ENCODE measurements around the gene ICA1.
A peak's percentile ranks its signal among the peaks of the same experiment; 100 is the strongest.
"Not testable (repeated sequence)": the region's sequence is repeated elsewhere in the genome, so short reads cannot be mapped to it uniquely, and the experiment has no call there.

Gene ICA1

DNA sequence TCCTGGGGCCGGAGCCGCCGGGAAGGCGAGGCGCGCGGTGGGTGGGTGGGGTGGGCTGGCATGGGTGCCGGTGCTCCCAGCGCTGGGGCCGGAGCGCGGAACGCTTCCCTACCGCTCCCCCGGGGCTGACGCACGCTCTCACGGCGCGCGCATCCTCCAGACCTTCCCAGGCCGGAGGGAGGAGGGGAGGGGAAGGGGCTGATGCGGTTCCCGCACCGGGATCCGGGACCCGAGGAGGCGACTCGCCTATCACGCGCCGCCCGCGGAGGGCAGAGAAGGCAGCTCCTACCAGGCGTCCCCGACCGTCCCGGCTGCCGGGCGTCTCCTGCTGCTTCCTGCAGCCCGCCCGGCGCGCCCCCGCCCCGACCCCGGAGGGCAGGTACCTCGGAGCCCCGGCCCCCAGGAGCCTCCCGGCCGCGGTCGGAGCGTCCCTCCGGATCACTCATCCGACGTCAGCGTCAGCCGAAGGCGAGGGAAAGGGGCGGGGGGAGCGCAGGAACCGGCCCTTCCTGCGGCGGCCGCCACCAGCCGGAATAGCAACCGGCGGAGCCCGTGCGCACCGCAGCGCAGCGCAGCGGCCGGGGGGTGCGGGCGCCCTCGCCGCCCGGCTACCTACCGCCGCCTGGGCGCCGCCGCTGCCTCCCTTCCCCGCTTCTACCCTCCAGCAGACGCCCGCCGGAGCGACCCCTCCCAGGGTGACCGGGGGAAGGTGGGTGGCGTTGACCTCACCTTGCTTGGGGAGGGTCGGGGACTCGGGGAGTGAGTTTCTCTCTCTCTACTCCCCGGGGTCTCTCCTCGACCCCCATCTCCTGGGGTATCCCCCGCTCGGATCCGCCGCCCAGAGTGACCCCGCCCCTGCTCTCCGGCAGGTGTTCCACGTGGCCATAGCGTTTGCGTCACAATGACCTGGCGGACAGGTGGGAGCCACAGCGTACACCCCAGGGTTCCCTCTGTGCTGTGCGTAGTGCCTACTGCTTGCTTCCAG lies at the start of gene ICA1:
TSS of gene ICA1 (minus strand) at position 457 of the 985 bp plus-strand sequence. CDS start 26,241 bp downstream, outside the sequence.
- no peak for DNase-seq (ENCODE audit: low read depth, low spot score)

DNA sequence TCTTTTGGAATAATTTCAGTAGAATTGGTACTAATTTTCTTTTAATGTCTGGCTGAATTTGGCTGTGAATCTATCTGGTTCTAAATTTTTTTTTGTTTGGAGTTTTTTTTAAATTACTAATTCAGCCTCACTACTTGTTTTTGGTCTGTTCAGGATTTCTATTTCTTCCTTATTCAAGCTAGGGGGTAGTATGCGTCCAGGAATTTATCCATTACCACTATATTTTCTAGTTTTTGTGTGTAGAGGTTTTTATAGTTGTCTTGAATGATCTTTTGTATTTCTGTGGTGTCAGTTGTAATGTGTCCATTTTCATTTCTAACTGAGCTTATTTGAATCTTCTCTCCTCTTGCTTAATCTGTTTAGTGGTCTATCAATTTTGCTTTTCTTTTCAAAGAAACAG lies 48.9 kb upstream of the ICA1 start:
- no peak for DNase-seq (ENCODE audit: low read depth, low spot score)

DNA sequence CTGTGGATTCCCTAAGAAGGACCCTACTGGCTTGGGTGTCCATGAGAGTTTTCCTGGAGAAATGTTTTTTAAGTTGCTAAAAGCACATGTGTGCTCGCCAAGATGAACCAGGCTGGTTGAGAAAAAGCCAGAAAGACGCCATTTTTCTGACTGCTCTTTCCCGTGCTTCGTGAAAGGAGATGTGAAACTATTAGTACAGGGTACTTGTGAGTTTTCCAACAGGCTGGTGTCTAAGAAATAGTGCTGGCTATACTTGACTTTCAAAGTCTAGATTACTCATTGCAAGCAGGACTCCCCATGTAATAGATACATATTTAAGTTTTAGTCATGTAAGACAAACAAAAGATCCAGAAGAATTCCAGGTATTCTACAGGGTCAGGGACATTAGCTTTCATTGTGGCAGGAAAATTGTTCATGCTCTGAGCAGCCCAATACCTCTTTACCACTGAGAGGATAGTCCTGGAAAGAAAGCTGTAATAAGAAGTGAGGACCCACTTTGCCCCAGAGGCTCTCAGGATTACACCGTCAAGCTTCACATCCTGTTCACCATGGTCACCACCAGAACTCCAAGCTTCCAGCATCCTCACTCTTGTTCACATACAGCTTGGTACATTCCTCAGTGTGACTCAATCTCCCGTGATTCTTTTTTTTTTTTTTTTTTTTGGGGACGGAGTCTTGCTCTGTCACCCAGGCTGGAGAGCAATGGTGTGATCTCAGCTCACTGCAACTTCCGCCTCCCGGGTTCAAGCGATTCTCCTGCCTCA lies 43.8 kb upstream of the ICA1 start:
- DNase-seq (ENCODE audit: low read depth, low spot score): no peak

DNA sequence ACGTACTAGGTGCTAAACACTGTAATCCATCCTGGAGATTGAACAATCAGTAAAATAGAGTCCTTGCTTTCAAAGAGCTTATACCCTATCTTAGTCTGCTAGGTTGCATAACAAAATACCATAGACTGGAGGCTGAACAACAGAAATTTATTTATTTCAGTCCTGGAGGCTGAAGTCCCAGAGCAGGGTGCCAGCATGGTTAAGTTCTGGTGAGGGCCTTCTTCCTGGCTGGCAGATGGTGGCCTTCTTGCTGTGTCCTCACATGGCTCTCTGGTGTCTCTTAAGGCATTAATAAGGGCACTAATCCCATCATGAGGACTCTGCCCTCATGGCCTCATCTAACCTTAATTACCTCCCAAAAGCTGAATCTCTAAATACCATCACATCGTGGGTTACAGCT lies 43.1 kb upstream of the ICA1 start:
- DNase-seq (ENCODE audit: low read depth, low spot score): no peak

DNA sequence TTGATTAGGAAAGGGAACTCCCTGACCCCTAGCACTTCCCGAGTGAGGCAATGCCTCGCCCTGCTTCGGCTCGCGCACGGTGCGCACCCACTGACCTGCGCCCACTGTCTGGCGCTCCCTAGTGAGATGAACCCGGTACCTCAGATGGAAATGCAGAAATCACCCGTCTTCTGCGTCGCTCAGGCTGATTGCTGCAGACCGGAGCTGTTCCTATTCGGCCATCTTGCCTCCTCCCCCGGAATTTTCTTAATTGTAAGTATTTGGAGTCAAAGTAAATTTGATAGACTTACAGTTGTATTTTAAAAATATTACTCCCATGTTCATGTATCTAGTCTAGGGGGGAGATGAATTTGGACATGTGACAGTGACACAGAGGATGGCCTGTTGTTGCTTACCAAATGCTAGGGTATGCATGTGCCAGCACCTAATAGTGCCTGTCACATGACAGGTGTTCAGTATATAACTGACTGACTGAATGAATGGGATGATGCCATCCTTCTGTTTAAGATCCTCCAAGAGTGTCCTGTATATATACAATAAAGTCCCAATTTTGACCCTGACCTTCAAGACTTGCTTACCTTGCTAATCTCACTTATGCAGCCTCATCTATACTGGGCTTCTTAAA lies 42.0 kb upstream of the ICA1 start:
- no peak for DNase-seq (ENCODE audit: low read depth, low spot score)

DNA sequence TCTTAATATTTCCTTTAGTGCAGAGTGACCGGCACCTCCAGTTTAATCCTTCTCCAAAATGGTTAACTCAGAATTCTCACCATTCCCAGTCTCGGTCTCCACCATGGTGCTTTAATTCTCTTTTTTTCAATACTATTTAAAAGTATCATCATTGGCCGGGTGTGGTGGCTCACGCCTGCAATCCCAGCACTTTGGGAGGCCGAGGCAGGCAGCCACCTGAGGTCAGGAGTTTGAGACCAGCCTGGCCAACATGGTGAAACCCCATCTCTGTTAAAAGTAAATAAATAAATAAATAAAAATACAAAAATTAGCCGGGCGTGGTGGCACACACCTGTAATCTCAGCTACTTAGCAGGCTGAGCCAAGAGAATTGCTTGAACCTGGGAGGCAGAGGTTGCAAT lies 35.1 kb upstream of the ICA1 start:
- not testable (repeated sequence) for DNase-seq (ENCODE audit: low read depth, low spot score)

DNA sequence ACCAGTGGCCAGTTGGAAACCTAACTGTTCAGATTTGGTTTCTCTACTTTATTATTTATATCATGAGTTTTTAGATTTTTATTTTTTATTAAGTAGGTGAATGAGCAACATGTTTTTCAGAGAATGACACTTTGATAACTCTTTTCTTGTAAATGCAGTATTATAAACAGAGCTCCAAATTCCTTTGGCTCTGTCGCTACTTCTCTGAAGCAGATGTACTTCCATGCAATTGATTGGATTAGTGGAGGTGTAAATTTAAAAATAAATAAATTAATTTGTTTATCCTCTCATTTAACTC lies 34.3 kb upstream of the ICA1 start:
- no peak for DNase-seq (ENCODE audit: low read depth, low spot score)

DNA sequence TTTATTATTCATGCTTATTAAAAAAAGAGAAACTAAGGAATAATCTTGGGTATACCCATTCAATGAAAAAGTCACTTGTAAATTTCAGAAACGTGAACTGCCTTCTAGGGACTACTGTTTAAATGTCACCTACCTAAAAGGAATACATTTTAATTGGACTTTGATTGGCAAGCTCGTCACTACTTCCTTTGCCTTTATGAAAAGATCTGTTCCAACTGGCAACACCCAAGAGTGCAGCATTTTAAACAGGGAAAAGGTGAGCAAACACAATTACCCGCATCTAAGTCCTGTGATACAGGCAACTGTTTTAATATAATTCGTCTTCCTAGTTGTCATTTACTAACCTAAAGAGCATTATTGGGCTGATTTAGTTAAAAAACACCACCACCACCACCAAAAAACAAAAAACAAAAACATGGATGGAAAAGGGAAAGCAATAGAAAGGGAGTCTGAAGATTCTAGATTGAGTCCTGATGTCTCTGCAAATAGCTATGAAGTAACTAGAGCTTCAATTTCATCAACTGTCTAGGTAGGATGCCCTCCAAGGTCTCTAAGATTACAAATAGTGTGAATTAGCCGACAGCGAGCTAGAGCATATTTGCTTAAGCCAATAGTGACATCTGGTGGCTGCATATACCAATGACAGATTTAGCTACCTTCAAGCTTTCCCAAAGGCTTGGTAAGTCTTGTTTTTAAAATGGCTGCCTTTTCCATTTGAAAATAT lies 33.8 kb upstream of the ICA1 start:
- peak; percentile 52 for DNase-seq (ENCODE audit: low read depth, low spot score)

DNA sequence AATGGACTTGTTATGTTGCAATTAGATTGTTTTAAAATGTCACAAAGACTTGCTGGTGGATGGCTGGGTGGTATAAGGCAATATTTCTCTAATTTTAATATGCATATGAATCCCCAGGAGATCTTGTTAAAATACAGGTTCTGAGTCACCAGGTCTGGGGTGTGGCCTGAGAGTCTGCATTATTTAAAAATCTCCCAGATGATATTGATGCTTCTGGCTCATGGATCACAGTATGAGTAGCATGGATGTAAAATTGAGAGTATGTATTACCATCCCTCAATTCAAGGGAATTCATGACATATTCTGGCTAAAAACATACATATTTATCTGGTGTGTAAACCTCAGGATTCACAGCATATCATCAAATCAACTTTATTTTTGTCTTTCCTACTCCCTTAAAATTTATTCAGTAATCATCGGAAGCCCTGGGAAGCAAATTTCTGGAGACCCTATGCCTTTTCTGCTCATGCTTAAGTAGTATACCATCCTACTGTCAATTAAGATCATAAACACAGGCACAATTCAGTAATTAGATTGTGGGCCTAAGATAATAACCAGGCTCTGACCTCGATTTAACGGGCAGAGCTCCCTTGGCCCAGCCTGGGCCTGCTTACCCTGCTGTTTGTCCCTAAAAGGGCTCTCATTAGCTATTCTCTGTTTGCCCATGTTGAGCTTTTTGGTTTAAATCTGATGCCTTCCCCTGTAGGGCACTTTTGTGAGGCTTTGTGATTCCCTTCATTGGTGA lies 29.6 kb upstream of the ICA1 start:
- no peak for DNase-seq (ENCODE audit: low read depth, low spot score)

DNA sequence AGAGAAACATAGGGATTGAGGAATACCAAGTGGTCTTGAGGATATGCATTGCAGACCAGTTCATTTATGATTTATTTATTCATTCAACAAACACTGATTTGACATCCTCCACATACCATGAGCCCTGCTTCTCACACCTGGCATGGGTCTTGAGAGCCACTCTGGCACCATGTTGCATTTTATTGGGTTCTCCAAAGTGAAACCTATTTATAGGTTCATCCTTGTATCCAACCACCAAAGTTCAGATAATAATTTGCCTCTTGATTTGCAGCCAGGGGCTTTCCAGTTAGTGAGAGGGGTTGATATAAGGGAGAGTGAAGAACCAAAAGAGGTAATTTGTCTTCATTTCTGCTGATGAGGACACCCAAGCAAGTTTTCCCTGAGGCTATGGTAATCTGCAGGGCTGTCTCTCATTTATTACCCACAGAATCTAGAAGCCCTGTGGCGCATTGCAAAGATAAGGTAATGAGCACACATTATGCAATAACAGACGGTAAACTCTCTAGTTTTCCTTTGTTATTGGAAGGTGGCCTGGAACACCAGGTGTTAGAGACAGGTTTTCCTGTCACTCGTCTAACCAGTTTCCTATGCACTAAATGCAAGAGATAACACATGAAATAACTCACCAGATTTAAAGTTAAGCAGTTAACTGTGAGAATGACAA lies 28.8 kb upstream of the ICA1 start:
- no peak for DNase-seq (ENCODE audit: low read depth, low spot score)

DNA sequence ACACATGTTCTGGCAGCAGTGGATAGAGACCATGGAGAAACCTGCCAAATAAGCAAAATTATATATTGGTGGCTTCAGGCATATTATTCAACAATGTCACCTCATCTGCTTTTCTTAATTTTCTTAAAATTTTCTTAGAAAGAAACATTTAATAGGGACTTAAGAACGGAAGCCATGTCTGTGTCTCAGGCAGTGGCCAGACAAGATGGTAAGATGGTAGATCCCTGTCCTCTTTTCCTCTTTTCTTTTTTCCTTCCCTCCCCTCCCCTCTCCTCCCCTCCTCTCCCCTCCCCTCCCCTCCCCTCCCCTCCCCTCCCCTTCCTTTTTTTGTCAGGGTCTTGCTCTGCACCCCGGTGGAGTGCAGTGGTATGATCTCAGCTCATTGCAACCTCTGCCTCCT lies 24.2 kb upstream of the ICA1 start:
- DNase-seq (ENCODE audit: low read depth, low spot score): no peak

DNA sequence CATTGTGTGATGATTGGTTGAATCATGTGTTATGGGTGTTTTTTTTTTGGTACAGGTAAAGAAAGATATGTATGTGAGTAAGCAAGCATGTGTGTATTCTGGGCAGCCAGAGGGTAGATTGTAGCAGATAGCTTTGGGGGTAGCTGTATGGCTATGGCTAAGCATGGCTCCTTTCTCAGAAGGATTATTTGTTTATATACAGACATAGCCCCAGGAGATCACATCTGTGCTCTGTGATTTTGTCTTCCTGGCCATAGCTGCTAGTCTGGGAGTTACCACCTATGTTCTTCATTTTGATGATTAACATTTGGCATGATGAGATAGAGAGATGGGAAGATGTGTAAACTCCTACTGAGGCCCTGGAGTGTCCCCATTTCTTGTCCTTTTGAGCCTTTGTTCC lies 23.2 kb upstream of the ICA1 start:
- no peak for DNase-seq (ENCODE audit: low read depth, low spot score)

DNA sequence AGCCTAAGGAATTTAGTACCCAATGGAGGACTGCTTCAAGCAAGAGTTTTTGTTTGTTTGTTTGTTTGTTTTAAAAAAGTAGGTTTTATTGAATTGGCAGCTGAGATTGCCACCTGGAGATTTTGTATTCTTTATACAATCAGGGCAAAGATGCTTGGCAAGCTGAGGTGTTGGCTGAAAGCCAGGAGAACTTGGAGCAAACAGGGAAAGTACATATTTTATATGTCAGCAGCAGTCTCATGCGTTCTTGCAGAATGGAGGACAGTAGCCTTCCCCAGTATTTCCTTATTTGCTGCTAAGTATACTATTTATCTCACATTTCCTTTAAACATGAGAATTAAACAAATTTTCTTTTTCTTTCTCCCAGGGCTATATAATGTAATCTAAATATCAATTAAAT lies 22.6 kb upstream of the ICA1 start:
- no peak for DNase-seq (ENCODE audit: low read depth, low spot score)

DNA sequence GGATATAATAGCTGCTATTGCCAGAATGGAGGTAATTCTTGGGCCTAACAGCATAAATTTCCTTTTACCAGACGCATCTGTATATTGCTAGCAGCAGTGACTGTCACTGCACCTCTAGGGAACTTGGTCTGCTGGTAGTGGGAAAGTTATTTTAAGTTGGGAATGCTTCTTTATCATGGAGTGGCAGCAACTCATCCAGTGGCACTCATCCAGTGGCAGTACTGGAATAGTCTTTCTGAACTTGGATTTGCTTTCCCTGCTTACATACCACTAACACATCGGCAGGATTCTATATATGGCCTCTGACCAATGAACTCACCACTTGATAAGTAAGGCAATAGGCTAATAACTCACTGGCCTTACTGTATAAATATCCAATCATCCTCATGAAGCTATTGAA lies 22.0 kb upstream of the ICA1 start:
- no peak for DNase-seq (ENCODE audit: low read depth, low spot score)

DNA sequence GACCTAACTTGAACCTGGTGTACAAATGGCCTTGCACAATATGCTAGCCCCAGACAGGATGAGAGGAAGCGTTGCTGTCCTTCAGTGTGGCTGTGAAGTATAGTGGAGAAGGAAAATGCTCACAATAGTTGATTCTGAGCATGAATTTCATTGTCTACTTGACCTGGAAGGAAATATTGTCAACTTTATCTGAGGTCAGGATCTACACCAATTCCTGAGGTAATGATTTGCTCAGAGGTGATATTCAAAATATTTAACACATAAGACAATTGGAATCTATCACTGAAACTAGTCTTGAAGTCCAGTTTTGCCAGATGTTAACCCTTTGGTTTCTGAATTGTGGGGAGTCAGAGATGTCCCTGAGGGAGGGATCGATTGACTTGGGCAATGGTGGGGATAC lies 20.9 kb upstream of the ICA1 start:
- DNase-seq (ENCODE audit: low read depth, low spot score): no peak

DNA sequence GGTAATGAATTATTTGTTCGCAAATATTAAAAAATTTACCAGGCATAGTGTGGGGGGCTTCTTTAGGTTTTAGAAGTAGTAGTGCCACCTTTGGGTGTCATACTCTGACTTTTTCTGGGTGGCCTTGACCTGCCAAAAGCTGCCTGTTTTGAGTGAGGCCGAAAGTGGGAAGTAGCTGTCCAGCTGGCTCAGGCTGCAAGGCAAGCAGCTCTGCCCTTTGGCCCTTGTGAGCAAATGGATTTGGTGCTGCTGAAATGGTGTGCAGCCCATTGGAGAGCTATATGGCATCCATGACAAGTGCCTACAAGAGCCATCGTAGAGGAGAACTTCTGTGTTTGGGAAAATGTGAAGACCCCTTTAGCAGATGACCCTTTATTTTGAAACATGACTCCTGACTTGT lies 20.2 kb upstream of the ICA1 start:
- DNase-seq (ENCODE audit: low read depth, low spot score): no peak

DNA sequence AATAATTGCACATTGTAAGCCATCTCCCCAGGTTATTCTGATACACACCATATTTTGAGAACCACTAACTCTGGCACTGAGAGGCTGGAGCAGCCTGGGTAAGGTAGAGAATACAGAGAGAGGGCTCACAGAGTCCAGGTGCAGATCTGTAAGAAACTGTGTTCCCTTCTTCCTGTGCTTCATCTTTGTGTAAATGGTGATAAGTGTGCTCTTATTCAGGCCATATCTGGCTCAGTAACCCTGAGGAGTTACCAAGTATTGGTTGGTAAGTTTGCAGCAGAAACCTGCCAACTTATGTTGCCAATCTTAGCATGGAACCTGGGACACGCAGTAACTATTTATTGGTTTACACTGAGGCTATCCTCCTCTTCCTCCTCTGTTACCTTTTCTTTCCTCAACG lies 16.2 kb upstream of the ICA1 start:
- DNase-seq (ENCODE audit: low read depth, low spot score): no peak

DNA sequence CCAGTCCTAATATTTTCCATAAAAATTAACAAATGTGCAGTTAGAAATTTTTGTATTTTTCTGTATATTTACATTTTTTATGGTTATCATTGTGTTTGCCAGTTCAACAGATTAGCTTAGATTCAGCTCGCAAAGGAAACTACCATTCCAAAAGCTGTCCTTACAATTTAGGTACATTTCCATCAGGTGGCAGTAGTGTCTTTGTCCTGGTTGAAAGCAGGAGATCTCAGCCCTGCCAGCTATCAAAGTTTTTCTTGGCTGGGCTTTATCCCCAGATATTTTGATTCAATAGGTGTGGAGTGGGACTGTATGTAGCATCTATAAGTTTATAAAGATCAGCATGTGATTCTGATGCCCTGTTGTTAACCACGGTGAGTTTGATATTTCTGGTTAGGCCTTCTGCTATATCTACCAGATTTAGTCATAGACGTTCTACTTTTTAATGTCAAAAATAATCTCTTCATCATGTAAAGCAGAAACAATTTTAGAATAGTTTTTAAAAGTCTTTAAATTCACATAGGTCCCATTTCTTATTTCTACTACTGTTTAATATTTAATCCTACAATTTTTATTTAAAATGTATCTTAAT lies 15.5 kb upstream of the ICA1 start:
- no peak for DNase-seq (ENCODE audit: low read depth, low spot score)

DNA sequence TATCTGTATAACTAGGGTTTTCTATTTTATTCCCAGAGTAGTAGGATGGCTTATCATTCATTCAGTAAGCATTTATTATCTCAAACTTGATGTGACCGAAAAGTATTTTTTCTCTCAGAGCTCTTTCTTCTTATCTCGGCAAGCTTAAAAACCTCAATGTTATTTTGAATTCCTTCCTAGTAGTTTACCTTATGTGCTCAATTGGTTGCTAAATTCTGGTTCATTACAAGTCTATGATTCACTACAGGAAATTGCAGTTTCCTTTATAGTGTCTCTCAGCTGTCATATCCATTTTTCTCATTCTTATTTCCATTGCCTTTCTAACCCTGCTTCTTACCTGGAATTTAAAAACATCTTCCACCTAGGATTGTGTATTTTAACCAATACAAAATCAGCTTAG lies 12.6 kb upstream of the ICA1 start:
- DNase-seq (ENCODE audit: low read depth, low spot score): no peak

DNA sequence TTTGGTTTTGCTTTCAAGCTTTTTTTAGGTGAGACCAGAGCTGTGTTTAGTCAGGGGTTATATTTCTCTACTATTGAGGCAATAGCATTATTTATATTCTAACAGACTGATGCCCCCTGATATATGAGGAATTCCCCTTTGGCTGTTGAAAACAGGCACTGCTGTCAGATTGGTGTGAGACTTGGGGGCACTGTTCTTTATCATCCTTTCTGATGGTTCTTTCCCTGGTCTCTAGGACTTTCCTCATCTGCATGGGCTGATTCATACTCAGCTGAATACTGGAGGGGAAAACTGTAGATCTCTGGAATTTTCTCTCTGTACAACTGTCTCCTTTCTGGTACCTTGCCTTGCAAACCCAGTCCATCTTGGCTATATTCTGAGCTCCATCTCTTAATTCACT lies 10.0 kb upstream of the ICA1 start:
- no peak for DNase-seq (ENCODE audit: low read depth, low spot score)

All from brain pericyte (primary cell).